GM18861 (cell line): ENCODE results near the gene CASP14.
"Not testable (repeated sequence)": the region's sequence is repeated elsewhere in the genome, so short reads cannot be mapped to it uniquely, and the experiment has no call there.

ENCODE experiments used
- ATAC-seq: cut with Tn5 transposase; IDR thresholded peaks from one replicate; pipeline ENCODE4 v1.9.1; 2021; ENCODE audit not compliant: unreplicated experiment

Gene CASP14

GRCh38 chr19:15070386-15070785 is 21.1 kb downstream of the CASP14 start:
- ATAC-seq, result not testable (repeated sequence)

DNA sequence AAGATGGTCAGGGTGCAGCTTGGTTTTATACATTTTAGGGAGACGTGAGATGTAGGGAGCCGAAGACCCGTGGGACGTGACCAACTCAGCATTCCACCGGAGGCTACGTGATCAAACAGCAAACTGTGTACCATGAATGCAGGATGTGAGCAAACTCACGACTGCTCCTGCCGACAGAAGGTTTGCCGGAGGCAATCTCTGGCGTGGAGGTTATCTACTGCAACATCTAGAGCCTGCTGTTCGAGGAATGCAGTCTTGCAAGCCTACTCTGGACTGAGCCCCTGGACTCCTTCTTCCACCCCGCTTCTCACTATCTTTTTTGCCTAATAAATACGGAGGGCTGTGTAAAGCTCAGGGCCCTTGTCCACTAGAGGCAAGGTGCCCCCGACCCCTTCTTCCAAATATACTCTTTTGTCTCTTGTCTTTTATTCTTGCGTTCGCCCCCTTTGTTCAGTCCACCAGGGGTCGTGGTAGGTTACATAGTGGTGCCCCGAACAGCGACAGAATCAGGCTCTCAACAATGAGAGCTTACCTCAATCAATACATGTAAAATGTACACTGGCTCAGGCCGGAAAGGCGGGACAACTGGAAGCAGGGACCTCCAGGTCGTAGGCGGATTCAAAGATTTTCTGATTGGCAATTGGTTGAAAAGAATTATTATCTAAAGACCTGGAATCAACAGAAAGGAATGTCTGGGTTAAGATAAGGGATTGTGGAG is 23.8 kb downstream of the CASP14 start:
- ATAC-seq, result no peak

- no peak for ATAC-seq
Observed at GRCh38 chr19:15074371-15074770, 25.1 kb downstream of the CASP14 start.

GRCh38 chr19:15075806-15076205 is 26.5 kb downstream of the CASP14 start:
- no peak for ATAC-seq

- not testable (repeated sequence) for ATAC-seq
Observed at GRCh38 chr19:15080002-15080401, 30.7 kb downstream of the CASP14 start.

- ATAC-seq, result no peak
Observed at GRCh38 chr19:15081911-15082310, 32.6 kb downstream of the CASP14 start, which contains the start of gene OR1I1. OR1I1 (plus strand) TSS chr19:15082211; CDS start chr19:15087066, 4,855 bp downstream.

DNA sequence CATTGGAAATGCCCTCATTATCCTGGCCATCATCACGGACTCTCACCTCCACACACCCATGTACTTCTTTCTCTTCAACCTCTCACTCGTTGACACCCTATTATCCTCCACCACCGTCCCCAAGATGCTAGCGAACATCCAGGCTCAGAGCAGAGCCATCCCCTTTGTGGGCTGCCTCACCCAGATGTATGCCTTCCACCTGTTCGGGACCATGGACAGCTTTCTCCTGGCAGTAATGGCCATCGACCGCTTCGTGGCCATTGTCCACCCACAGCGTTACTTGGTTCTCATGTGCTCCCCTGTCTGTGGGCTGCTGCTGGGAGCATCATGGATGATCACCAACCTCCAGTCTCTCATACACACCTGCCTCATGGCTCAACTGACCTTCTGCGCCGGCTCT is 37.9 kb downstream of the CASP14 start:
- ATAC-seq, result no peak

DNA sequence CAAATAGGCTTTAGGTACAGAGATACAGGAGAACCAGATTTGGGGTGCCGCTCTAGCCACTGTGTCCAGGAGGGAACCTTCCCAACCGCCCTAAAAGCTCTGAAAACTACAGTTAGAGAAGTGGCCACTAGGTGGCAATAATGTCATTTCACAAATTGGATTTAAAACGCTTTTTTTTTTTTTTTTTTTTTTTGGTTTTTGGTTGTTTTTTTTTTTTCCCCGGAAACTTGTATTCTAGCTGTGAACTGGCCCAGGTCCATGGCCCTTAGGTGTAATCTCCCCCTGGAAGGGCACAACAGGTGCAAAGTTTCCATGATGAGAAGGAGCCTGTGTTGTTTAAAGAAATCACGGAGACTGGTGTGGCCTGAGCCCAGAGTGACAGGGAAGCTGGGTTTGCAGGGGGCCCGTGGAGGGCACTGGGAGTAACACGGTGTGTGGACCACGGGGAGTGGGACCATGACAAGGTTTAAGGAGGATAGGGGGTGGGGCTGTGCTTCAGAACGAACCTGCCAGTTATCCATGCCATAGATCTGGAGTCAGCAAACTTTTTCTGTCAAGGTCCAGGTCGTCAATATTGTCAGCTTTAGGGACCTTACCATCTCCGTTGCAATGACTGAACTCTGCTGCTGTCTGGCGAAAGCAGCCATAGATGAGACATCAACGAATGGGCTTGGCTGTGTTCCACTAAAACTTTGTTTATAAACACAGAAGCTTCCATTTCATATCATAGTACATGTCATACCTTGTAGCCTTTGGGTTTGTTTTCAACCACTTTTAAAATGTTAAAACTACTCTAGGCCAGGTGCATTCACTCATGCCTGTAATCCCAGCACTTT is 42.9 kb downstream of the CASP14 start:
- ATAC-seq, result no peak

- ATAC-seq, result no peak
Observed at GRCh38 chr19:15093001-15093400, 43.7 kb downstream of the CASP14 start.

DNA sequence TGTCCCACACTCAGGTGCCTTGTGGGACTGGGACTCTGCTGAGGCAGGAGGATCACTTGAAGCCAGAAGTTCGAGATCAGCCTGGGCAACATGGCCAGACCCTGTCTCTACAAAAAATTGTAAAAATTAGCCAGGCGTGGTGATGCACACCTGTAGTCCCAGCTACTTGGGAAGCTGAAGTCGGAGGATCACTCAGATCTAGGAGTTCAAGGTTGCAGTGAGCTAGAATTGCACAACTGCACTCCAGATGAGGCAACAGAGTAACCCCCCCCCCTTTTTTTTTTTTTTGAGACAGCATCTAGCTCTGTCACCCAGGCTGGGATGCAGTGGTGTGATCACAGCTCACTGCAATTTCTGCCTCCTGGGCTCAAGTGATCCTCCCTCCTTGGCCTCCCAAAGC is 46.9 kb downstream of the CASP14 start:
- ATAC-seq, result no peak

DNA sequence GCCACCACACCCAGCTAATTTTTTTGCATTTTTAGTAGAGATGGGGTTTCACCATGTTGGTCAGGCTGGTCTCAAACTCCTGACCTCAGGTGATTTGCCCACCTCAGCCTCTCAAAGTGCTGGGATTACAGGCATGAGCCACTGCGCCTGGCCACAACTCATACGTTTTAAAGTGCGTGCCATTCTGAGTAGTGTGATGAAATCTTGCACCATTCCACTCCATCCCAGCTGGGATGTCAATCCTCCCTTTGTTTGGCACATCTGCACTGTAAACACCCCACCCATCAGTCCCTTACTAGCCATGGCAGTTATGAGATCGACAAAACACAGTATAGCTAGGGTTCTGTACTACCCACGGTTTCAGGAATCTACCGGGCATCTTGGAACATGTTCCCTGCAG is 48.7 kb downstream of the CASP14 start:
- not testable (repeated sequence) for ATAC-seq

DNA sequence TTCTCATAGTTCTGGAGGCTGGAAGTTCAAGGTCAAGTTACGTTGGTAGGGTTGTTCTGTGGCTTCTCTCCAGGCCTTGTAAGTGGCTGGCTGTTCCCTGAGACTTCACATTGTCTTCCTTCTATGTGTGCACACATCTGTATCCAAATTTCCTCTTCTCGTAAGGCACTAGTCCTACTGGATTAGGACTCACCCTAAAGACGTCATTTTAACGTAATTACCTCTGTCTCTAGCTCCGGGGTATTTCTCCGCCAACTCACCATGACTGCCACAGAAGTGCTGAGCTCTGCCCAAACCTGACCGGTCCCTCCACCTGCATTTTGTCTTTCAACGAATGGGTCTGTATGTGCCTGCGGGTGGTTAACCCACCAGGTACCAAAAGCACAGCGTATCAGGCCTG is 49.2 kb downstream of the CASP14 start:
- no peak for ATAC-seq

DNA sequence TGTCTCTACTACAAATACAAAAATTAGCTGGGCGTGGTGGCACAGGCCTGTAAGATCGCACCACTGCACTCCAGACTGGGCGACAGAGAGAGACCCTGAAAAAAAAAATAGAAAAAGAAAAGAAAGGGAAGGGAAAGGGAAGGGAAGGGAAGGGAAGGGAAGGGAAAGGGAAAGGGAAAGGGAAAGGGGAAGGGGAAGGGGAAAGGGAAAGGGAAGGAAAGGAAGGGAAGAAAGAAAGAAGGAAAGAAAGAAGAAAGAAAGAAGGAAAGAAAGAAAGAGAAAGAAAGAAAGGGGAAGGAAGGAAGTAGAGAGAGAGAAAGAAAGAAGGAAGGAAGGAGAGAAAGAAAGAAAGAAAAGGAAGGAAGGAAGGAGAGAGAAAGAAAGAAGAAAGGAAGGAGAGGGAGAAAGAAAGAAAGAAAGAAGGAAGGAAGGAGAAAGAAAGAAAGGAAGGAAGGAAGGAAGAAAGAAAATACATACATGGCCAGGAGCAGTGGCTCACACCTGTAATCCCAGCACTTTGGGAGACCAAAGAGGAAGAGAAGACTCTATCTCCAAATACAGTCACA is 49.8 kb downstream of the CASP14 start:
- no peak for ATAC-seq

GRCh38 chr19:15101479-15102082 is 52.3 kb downstream of the CASP14 start:
- ATAC-seq, result no peak

- ATAC-seq, result no peak
Observed at GRCh38 chr19:15104003-15104402, 54.7 kb downstream of the CASP14 start.

DNA sequence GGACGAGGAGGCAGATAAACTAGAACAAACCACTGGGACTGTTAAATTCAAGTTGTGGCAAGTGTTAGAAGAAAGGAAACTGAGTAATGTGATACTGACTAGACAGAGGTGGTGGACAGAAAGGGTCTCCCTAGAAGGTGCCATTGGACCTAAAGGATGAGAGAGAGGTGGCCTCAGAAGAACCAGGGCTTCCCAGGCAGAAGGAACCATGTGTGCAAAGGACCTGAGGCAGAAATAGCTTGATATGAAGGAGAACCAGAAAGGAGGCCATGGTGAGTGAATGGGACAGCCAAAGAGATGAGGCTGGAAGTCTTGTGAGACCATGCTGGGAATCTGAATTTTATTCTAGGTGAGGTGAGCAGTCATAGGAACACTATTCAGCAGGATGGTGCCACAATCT is 55.1 kb downstream of the CASP14 start:
- ATAC-seq, result no peak

- ATAC-seq, result no peak
Observed at GRCh38 chr19:15105044-15105443, 55.8 kb downstream of the CASP14 start.

GRCh38 chr19:15107061-15108010 is 58.1 kb downstream of the CASP14 start, which contains the start of gene SYDE1:
SYDE1 (plus strand) TSS chr19:15107401; CDS start chr19:15107434, 33 bp downstream.
- ATAC-seq, result no peak
